ENCODE results near the gene SETBP1.

DNA sequence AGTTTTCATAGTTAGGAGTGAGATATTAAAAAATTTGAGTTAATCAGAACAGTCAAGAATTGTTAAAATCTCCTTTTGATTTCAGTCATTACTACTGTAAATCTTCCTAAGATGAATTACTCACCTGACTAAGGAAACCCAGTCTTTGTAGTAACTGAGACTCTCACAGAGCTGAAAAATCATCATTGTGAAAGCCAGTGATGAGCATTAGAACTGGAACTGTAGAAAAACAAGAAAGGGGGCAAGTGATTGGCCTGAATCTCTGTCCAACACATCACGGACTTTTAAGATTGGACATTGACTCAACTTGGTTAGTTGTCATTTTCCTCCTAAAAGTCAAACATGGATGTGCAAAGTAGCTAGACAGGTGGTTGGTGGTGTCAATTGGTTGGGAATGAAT, 21.9 kb downstream of the SETBP1 start:
- TF ChIP-seq, protein P1, sequence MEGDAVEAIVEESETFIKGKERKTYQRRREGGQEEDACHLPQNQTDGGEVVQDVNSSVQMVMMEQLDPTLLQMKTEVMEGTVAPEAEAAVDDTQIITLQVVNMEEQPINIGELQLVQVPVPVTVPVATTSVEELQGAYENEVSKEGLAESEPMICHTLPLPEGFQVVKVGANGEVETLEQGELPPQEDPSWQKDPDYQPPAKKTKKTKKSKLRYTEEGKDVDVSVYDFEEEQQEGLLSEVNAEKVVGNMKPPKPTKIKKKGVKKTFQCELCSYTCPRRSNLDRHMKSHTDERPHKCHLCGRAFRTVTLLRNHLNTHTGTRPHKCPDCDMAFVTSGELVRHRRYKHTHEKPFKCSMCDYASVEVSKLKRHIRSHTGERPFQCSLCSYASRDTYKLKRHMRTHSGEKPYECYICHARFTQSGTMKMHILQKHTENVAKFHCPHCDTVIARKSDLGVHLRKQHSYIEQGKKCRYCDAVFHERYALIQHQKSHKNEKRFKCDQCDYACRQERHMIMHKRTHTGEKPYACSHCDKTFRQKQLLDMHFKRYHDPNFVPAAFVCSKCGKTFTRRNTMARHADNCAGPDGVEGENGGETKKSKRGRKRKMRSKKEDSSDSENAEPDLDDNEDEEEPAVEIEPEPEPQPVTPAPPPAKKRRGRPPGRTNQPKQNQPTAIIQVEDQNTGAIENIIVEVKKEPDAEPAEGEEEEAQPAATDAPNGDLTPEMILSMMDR (IDR thresholded peaks at IDR 0.05; ENCODE audit: low read depth, low read length), result no peak
- TF ChIP-seq, protein P2, sequence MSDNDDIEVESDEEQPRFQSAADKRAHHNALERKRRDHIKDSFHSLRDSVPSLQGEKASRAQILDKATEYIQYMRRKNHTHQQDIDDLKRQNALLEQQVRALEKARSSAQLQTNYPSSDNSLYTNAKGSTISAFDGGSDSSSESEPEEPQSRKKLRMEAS (IDR thresholded peaks at IDR 0.05; ENCODE audit: low read depth, low read length), result no peak

Measured in NB4 (cell line).